GM23338 (cell line): ENCODE measurements around the gene AMPD3. TPM values are rescaled to one million over a fixed set of nuclear protein-coding genes. Genes with fewer than 3 reads are reported as not detected.

Experiments used
- ATAC-seq: fragments of 200-7000 bp; cut with Tn5 transposase; 3 replicates; pipeline ENCODE4 v1.9.1; 2020
- DNase-seq: peaks from one replicate; pipeline ENCODE4 v3.0.0-alpha.2; 2015; ENCODE audit warnings: low spot score
- H2AFZ ChIP-seq: fragments of 200-600 bp; sonication (generic); 2 replicates; pipeline ENCODE4 v1.8.0; 2016; ENCODE audit warnings: antibody characterized with exemption, mild to moderate bottlenecking, moderate library complexity
- H3F3A ChIP-seq: fragments of 200-600 bp; sonication (generic); replicated peaks from 2 replicates; pipeline ENCODE4 v1.8.0; 2017; ENCODE audit warnings: antibody characterized with exemption, mixed run types, low read depth
- H3K27ac ChIP-seq: fragments of 200-600 bp; sonication (generic); 2 replicates; pipeline ENCODE4 v1.6.1; 2016; ENCODE audit warnings: low read depth
- H3K27me3 ChIP-seq: fragments of 200-600 bp; sonication (generic); 2 replicates; pipeline ENCODE4 v1.8.0; 2016; ENCODE audit warnings: mild to moderate bottlenecking, mixed run types, moderate library complexity; ENCODE audit not compliant: insufficient read depth
- H3K36me3 ChIP-seq: fragments of 200-600 bp; sonication (generic); 2 replicates; pipeline ENCODE4 v1.8.0; 2016; ENCODE audit warnings: mild to moderate bottlenecking; ENCODE audit not compliant: insufficient read depth
- H3K4me1 ChIP-seq: fragments of 200-600 bp; sonication (generic); 2 replicates; pipeline ENCODE4 v1.8.0; 2016; ENCODE audit warnings: mild to moderate bottlenecking, moderate library complexity; ENCODE audit not compliant: insufficient read depth
- H3K4me2 ChIP-seq: fragments of 200-600 bp; sonication (generic); 2 replicates; pipeline ENCODE4 v1.7.1; 2017; ENCODE audit warnings: mixed run types
- H3K4me3 ChIP-seq: fragments of 200-600 bp; sonication (generic); 2 replicates; pipeline ENCODE4 v1.6.1; 2016; ENCODE audit warnings: mixed run types
- H3K79me2 ChIP-seq: fragments of 200-600 bp; sonication (generic); replicated peaks from 2 replicates; pipeline ENCODE4 v1.8.0; 2017; ENCODE audit warnings: mild to moderate bottlenecking; ENCODE audit not compliant: insufficient read depth
- H3K9me2 ChIP-seq: fragments of 200-600 bp; sonication (generic); 2 replicates; pipeline ENCODE4 v1.8.0; 2017; ENCODE audit not compliant: insufficient read depth
- H4K20me1 ChIP-seq: fragments of 200-600 bp; sonication (generic); replicated peaks from 2 replicates; pipeline ENCODE4 v1.8.0; 2017; ENCODE audit warnings: mild to moderate bottlenecking; ENCODE audit not compliant: insufficient read depth
- H3K27ac Mint-ChIP-seq: 2 replicates; pipeline ENCODE4 v1.8.0; 2020; ENCODE audit warnings: inconsistent platforms, mild to moderate bottlenecking, moderate library complexity, mixed read lengths
- H3K27me3 Mint-ChIP-seq: 3 replicates; pipeline ENCODE4 v1.8.0; 2022; ENCODE audit warnings: low read depth, mild to moderate bottlenecking, moderate library complexity, mixed read lengths, inconsistent platforms; ENCODE audit not compliant: insufficient read depth, poor library complexity
- H3K36me3 Mint-ChIP-seq: 3 replicates; pipeline ENCODE4 v1.8.0; 2021; ENCODE audit warnings: low read depth, mild to moderate bottlenecking, inconsistent platforms, moderate library complexity, mixed read lengths
- H3K4me1 Mint-ChIP-seq: 3 replicates; pipeline ENCODE4 v1.8.0; 2020; ENCODE audit warnings: mild to moderate bottlenecking, inconsistent platforms, mixed read lengths
- H3K4me3 Mint-ChIP-seq: 3 replicates; pipeline ENCODE4 v1.8.0; 2021; ENCODE audit warnings: moderate library complexity, mild to moderate bottlenecking, inconsistent platforms, mixed read lengths
- H3K9me3 Mint-ChIP-seq: 3 replicates; pipeline ENCODE4 v1.8.0; 2020; ENCODE audit warnings: moderate library complexity, mild to moderate bottlenecking, inconsistent platforms, mixed read lengths
- CREB1 ChIP-seq: fragments of 250-450 bp; sonication (Bioruptor Pico); IDR thresholded peaks from 2 replicates; pipeline ENCODE4 v1.5.0; 2020; ENCODE audit warnings: low read depth, mild to moderate bottlenecking, moderate library complexity
- CTCF ChIP-seq, 2 experiments: fragments of 200-600 bp in 1 of 2; sonication (generic) in 1 of 2; conservative IDR thresholded peaks; 2 replicates each; pipeline versions ENCODE4 v1.5.1 to v1.6.1; 2016 to 2017; ENCODE audit warnings: antibody characterized with exemption in 2 of 2, low read depth in 2 of 2, mild to moderate bottlenecking in 2 of 2, moderate library complexity in 1 of 2
- REST ChIP-seq: IDR thresholded peaks from one replicate; pipeline ENCODE4 v1.6.1; 2018; ENCODE audit warnings: antibody characterized with exemption; ENCODE audit not compliant: unreplicated experiment
- ZNF462 ChIP-seq: fragments of 250-450 bp; sonication (Bioruptor Pico); IDR thresholded peaks from 2 replicates; pipeline ENCODE4 v1.5.0; 2020; ENCODE audit warnings: mild to moderate bottlenecking, moderate library complexity
- polyA plus RNA-seq: library from polyadenylated mRNA; unstranded; fragments of >200 nt; fragmentation: Nextera tagmentation; extraction: Ambion mirVana; gene quantifications from 2 replicates; pipeline ENCODE4 v1.2.1, GENCODE V29; 2016
- total RNA-seq: library from RNA; depleted of rRNA; stranded (reverse); fragments of >200 nt; shearing (Covaris generic); gene quantifications from 2 replicates; pipeline ENCODE4 v1.2.3, GENCODE V29; 2014

Gene AMPD3
- total and polyA plus RNA-seq, 2 experiments from 2014 or later = 1.6 to 2.1 TPM

- no peak overlapping the region for H3K27ac Mint-ChIP-seq
- no peaks in the 10 kb centered on the region for H3K27me3 Mint-ChIP-seq
- Histone ChIP-seq H3K36me3 (no peaks in the 10 kb centered on the region), H3K4me2 (no peak overlapping the region), H3F3A (no peaks in the 10 kb centered on the region), H3K27ac (no peak overlapping the region), H3K4me3 (no peak overlapping the region), H2AFZ (no peak overlapping the region), H3K27me3 (no peaks in the 10 kb centered on the region), H4K20me1 (no peaks in the 10 kb centered on the region), H3K9me2 (no peaks in the 10 kb centered on the region), H3K79me2 (no peaks in the 10 kb centered on the region), H3K4me1 (no peaks in the 10 kb centered on the region)
- no peaks in the 10 kb centered on the region; the same call in 2 of the 3 replicates for H3K4me1 Mint-ChIP-seq
- TF ChIP-seq REST (no peak), ZNF462 (CRISPR knock-in tag) (no peak), CTCF (conservative IDR thresholded peaks at IDR 0.05; ENCODE audit: low read depth in 2 of 2) (no peak), CREB1 (CRISPR knock-in tag) (no peak)
- DNase-seq (no peak), ATAC-seq (no peak)
- H3K9me3 Mint-ChIP-seq = no peaks in the 10 kb centered on the region
- no peak overlapping the region for H3K4me3 Mint-ChIP-seq
- H3K36me3 Mint-ChIP-seq = peaks cover 2% of the 10 kb centered on the region; the same call in 1 of the 3 replicates
These were observed 65.5 kb downstream of the AMPD3 start for GRCh38 chr11:10520562-10520961.
